ENCODE measurements around the gene CKLF.
"Not testable (repeated sequence)": the region's sequence is repeated elsewhere in the genome, so short reads cannot be mapped to it uniquely, and the experiment has no call there.

Gene CKLF

DNA sequence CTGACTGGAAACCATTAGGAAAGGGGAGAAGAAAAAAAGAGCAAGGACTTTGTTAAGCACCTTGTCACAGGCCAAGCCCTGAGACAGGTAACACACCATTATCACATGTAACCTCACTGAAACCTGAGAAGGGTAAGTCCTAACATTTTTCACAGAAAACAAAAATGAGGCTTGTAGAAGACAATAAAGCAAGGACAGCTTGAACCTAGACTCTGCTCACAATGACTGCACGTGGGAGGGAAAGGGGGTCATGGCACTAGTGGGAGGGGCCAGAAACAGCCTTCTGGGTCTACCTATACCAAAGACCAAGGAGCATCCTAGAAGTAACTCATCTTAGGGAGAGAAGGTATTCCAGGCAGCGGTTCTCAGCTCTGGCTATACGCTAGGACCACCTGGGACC is 10.0 kb upstream of the CKLF start:
- no peak for DNase-seq (ENCODE audit: low read depth in 3 of 3)

DNA sequence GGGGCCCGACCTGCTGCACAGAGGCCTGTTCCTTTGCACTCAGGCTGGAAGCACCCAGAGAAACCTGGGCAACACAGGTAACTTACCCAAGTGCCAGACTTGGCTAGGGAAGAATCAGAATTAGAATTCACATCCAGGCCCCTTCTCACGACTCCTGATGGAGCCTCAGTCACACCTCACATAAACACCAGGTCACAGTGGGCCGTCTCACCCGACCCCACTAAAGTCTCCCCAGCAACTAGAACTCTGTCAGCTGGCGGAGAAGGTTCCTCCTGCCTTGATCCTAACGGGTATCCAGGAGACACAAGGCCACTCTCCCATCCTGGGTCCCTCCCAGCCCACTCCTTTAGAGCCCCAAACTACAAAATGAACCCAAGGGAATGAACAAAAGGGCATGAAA is 8.8 kb upstream of the CKLF start:
- DNase-seq (ENCODE audit: low read depth in 3 of 3): no peak

DNA sequence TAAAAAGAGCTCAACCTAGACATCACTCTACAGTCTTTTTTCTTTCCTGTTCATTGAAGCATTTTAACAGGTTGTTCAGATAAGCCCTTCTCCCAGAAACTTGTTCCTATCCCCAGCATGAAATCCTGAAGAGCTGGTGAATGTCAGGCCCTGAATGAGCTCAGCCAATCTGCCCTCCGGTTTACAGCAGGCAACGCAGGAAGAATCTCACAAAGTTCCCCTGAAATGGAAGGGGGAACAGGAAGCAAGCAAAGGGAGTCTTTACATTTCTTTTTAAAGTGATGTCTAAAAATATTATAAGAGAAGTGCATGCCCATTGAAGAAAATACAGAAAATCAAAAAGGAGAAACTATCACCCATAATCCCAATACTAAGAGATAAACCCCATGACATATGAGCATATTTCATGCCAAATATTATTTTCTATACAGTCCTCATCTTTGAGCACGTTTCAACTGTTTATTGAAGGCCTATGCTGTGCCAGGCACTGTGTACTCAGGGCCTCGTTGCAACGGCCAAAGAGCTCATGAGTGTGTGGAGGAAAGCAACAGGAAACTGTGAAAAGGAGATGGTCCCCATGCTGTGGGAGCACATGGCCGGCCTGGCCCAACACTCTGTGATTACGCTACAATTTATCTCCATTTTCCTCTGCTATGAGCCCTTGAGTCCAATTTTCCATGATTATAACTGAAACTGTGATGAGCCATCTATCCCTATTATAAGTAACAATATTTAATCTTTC is 8.2 kb upstream of the CKLF start:
- no peak for DNase-seq (ENCODE audit: low read depth in 3 of 3)

DNA sequence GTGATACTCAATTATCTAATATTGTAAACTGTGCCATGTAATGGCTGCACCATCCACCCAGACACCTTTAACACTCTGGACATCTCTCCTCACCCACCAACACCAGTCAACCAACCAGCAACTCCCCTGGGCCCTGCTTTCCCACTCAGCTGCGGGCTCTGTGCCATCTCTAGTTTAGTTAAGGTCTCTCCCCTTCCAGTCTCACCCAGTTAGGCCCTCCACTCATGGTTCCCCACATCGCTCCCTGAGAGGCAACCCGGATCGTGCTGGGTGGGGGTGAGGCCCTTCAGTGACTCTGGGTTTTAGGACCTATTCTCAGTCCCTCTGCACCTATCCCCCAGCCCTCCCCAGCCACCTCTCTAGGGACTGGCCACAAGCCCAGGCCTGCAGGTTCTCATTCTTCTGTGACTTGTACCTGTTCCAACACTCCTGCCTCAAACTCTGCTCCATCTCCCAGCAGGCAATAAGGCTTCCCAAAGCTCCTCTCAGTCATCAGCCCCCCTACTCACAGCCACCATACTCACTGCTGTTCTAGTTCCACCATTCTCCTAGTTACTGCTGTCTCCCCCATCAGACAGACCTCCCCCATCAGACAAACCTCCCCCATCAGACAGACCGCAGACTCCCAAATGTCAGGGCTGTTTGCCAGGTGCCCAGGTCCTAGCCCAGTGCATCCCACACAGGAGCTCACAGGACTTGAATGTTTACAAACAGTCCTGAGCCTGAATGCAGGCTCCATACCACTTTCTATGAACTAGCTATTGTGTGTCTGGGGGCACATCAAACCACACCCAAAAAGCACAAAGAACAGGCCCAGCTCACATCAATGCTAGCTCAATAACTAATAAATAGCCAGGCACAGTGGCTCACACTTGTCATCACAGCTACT is 5.0 kb upstream of the CKLF start:
- DNase-seq (ENCODE audit: low read depth in 3 of 3): no peak

DNA sequence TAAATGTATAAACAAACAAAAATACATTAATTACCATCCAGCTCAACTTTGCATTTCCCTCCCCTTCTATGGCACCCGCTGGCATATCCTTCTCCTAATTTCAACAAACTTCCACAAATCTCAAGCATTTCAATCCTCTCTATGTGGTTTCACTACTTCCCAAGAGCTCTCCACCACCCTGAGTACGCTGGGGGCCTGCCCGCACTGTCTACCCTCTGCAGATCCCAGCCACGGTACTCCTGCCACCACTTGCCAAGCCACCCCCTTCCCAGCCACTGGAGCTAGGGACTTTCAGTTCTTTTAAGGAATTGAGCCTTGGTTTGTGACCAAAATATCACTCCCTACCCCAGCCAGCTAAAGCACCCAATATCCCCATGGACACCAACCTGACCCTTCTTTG is 4.3 kb upstream of the CKLF start:
- no peak for DNase-seq (ENCODE audit: low read depth in 3 of 3)

DNA sequence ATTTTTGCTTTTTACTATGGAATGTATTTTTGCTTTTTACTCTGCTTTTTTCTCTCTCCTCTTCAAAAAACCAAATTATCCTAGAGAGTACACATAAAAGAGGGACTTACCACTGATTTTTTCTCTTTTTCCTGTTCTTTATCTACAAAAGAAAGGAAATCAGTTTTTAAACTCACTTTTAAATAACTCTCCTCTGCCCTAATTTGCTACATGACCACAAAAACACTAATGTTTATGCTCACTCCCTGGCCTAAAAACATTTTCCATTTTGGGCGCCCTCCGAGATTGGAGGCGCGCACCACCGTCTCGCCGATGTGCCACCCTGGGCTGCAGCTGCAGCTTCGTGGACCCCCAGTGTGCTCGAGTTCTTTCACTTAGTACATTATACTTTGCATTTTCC is 3.5 kb upstream of the CKLF start:
- no peak for DNase-seq (ENCODE audit: low read depth in 3 of 3)

DNA sequence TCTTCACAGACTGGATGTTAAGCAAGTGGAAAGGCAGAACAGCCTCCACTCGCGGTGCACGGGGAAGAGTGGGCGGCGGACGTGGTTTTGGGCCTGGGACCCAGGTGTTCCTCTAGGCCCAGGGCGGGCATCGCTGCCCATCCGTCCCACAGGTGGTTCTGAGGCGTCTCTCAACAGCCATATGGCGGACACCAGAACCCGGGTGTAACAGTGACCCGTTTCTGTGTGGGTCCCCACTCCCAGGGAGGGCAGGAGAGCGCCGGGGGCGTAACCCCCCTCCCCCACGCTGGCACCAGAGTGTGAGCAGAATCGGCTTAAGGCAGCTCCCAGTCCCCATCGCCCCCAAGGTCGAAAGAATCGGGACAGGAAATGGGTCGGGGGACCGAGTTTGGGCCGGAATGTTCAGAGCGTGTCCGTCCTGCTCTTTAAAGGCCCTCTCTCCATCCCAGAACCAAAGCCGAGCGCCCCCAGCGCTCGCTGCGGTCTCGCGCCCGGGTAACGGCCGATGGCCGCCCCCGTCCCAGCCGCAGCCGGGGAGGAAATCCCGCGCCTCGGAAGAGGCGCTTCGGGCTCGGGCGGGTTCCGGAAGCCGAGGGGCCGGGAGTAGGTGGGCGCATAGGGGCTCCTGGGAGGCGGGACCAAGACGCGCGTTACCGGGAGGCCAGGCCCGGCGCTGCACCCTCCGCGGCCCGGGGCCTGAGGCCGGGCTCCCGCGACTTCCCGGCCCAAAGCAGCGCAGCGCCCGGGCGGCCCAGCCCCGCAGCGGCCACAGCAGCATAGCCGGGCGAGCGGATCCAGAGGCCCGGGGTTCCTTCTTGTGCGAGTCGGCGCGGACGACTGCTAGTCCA is 2.9 kb upstream of the CKLF start, which contains the start of gene TK2:
TSS of gene TK2 (minus strand) at position 839 of the 848 bp plus-strand sequence. CDS start at position 778, 61 bp downstream.
- DNase-seq (ENCODE audit: low read depth in 3 of 3): peak; percentile 43 to 72 (median 51)

DNA sequence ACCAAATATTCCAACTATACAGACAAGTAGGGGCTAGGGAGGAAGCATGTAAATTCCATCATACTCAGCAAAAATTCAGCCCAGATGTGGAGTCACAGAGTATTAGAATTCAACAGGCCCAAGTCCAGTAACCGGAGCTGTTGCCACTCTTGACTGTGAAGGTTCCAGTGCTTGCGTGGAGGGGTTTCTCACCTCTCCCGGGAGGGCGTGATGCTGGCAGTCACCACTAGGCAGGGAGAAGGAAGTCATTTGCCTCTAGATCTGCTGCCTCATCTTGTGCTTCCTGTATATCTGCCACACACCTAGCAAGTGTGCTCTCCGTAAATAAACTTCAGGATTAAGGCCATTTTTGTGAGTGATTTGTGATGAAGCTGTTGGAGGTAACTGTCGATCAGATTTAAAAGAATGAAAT is 1.0 kb upstream of the CKLF start:
- DNase-seq (ENCODE audit: low read depth in 3 of 3): peak; percentile 26 to 57 (median 38)

DNA sequence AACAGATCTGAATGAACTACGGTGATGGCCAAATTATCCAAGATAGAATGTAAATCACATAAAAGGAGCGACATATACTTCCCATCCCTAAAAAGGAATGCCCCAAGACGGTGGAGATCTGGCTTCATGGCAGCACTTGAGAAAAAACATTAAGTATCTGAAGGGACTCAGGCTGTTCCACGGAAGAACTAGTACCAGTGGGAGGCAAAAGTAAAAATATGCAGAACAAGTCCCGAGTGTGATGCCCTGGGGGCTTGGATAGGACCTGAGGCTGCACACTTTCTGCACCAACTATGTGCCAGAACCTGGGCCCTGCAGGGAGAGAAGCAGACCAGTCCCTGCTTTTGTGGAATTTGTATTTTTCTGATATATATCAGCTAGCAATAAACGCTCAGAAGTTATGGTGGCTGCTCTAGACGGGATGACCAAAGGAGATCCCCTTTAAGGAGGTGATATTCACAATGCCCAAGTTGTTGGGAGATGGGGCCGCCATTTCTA is 539 bp upstream of the CKLF start:
- no peak for DNase-seq (ENCODE audit: low read depth in 3 of 3)

DNA sequence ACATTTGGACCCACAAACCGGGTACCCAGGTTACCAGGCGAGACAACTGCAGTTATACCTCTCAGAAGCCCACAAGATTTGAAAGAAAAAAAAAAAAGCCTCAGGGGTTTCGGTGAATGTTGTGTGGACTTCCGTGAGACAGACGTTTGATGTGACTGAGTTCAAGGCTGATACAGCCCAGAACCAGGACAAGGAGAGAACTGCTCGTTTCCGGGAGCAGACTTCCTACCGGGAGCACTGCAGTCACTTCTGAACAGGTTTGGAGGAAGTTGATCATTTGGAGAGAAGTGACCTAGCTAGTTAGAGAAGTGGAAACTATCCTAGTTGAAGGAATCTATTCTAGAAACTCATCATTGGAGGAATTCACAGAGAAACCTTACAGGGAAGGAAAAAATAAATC is 847 bp downstream of the CKLF start:
- DNase-seq (ENCODE audit: low read depth in 3 of 3): no peak

DNA sequence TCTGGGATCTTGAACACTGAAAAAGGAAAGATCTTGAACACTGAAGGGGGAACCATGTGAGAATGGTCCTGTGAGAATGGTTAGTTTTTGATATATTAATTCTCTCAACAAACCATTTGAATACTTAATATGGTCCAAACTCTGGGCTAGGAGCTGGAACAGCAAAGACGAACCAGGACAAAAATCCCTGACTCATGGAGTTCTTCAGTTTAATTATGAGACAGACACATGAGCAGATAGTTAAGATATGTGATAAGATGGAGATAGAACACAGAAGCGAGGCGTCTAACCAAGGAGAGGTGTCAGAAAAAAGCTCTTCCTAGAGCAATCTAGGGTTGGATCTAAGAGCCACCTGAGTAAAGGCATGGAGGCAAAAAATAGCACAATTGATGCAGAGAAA is 1.6 kb downstream of the CKLF start:
- no peak for DNase-seq (ENCODE audit: low read depth in 3 of 3)

DNA sequence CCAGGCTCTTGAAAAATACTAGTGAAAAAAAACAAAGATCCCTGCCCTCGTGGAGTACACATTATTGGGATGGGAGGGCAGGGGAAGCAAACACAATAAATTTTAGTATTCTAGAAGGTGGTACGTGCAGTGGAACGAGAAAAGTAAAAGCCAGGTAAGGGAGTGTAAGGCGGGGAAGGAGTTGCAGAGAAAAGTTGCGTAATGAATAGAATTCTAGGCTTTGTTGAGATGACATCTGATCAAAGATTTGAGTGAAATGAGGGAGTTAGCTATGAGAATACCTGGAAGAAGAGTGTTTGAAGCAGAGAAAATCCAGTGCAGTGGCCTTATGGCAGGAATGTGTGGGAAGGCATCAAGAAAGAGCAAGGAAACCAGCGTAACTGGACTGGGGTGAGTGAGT is 2.1 kb downstream of the CKLF start:
- no peak for DNase-seq (ENCODE audit: low read depth in 3 of 3)

DNA sequence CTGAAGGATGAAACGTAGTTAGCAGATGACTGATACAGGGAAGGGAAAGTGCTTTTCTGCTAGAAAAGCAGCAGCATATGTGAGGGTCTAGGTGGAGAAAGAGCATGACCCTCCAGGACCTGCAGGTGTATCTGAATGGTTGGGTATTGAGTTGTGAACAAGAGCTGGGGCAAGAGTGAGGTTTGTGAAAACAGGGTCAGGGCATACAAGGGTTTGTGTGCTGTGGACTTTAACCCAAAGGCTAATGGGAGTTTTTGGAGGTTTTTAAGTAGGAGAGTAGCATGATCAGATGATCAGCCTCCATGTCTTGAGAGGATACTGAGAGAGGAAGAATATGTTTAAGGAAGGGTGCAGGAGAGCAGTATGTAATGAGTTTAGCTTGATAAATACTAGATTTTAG is 7.7 kb downstream of the CKLF start:
- no peak for DNase-seq (ENCODE audit: low read depth in 3 of 3)

DNA sequence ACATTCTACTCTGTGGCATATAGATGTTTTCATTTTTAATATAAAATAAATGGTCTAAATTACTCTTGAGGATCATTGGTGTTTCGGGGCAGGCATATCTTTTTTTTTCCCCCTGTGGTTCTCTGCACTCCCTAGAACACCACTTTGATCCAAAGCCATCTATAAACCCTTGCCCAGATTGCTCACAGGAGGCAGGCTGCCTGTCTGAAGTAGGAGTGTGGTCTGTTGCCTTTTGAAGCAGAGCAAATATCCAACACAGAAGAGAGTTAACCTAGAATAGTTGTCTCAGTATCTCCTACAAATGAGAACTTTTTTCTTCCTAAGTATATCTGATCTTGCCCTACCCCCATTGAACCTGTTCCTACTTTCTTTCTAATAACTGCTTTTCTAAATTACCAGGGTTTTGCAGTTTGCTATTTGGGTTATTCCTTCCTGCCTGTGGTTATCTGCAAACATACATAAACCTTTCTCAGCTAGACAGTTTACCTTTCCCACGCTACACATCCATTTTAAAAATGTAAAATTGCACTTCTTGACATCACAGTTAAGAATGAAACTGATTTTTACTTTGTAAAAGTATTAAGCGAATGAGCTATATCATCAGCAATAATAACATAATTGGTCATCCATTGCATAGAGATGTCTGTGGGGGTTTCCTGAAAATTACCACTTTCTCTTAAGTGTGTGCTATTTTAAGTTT is 9.2 kb downstream of the CKLF start:
- no peak for DNase-seq (ENCODE audit: low read depth in 3 of 3)

DNA sequence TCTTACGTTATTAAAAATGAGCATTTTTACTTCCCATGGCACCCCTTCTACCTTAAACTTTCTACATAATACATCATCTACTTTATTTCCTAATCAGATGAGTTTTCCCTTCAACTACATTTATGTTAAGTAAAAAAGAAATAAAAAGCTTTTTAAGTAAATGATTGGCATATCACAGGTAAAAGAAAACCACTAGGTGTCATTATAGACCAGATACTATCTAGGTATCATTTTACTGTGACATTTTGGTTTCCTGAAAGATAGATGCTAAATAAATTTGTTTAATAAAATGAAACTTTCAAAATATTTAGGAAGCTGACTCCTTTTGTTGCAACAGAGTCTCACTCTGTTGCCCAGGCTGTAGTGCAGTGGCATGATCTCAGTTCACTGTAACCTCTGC is 10.0 kb downstream of the CKLF start:
- no peak for DNase-seq (ENCODE audit: low read depth in 3 of 3)

DNA sequence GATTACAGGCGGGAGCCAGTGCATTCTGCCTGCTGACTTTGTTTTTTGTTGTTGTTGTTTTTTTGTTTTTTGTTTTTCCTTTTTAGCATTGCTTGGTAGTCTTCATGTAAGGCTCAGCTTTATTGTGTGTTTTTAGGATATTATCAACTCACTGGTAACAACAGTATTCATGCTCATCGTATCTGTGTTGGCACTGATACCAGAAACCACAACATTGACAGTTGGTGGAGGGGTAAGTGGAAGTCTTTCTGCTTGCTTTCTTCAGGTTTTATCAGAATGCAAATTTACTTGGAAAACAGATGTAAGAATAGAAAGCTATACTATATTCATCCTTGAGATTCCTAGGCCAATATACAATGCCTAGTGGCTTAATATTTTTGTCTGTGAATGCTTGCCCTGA is 10.6 kb downstream of the CKLF start:
- DNase-seq (ENCODE audit: low read depth in 3 of 3): no peak

DNA sequence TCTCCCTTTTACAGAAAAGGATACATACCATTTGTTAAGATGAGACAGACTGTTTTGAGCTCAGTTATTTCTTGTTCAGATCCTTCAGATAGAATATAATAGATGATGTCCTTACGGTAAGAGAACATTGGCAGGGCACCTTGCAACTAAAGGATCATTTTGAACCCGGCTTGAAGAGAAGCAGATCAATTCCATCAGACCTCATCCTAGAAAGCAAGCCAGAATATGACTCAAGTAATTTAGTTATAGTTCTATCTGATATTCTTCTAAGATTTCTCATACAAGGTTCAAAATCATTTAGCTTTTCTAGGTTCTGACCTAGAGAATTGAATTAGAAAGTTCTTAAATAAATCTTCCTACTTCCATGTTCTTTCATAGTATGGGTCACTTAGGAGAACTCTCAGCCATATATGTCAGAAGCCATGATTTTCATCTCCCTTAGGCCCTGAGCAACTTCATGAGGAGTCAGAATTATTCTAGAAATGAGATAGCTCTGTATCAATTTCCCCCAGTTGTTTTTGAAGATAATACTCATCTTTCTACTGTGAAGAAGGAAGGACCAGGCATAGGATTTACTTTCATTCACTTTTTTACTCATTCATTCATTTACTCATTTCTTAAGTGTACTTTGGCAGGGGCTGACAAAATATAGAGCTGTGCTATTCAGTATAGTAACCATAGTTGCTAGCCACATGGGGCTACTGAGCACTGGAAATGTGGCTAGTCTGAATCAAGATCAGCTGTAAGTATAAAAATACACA is 11.4 kb downstream of the CKLF start:
- no peak for DNase-seq (ENCODE audit: low read depth in 3 of 3)

DNA sequence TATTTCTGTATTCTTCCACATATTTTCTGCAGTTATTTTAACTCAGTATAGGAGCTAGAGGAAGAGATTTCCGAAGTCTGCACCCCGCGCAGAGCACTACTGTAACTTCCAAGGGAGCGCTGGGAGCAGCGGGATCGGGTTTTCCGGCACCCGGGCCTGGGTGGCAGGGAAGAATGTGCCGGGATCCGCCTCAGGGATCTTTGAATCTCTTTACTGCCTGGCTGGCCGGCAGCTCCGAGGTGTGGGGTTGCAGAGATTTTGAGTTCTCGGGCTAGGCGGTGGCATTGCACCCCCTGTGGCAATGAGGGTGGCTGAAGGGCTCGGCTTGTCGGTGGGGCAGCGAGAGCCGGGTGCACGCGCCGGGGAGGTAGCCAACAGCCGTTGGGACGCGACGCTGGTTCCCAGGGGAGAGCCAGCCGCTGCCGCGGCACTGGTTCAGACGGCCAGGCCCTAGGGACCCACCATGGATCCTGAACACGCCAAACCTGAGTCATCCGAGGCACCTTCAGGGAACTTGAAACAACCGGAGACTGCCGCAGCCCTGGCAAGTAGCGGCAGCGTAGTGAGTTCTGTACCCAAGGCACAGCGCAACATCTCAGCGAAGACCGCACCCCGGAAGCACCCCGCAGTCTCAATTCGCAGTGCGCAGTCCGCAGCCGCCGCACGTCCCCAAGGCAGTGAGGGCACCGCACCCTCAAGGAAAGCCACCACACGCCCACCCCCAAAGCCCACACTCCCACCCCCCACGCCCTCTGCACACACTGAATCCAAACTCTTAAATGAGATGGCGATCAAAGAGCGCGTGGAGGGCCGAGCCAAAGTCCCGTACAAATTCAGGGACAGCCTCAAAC is 13.9 kb downstream of the CKLF start, which contains the start of gene CMTM1:
TSS of gene CMTM1 (plus strand) at position 389 of the 851 bp plus-strand sequence. CDS start at position 464, 75 bp downstream.
- DNase-seq (ENCODE audit: low read depth in 3 of 3): no peak

DNA sequence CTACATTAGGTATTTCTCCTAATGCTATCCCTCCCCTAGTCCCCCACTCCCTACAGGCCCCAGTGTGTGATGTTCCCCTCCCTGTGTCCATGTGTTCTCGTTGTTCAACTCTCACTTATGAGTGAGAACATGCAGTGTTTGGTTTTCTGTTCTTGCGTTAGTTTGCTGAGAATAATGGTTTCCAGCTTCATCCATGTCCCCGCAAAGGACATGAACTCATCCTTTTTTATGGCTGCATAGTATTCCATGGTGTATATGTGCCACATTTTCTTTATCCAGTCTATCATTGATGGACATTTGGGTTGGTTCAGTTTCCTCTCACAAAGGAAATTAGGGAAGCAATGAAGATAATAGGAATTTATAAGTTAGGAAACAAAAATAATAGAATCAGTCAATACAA is 14.9 kb downstream of the CKLF start:
- DNase-seq (ENCODE audit: low read depth in 3 of 3): not testable (repeated sequence)

All from stimulated activated CD4-positive, alpha-beta T cell treated with anti-CD3 and anti-CD28 coated beads, TNF-alpha, amount 100 ng/mL, for 24 hours (primary cell).